CD4-positive, alpha-beta T cell treated with Interleukin-17A for 1 hour (primary cell): ENCODE data around the gene DCN.

Source experiments
- DNase-seq: peaks from one replicate; pipeline ENCODE4 v3.0.0-alpha.2; 2020

The DCN gene

DNA sequence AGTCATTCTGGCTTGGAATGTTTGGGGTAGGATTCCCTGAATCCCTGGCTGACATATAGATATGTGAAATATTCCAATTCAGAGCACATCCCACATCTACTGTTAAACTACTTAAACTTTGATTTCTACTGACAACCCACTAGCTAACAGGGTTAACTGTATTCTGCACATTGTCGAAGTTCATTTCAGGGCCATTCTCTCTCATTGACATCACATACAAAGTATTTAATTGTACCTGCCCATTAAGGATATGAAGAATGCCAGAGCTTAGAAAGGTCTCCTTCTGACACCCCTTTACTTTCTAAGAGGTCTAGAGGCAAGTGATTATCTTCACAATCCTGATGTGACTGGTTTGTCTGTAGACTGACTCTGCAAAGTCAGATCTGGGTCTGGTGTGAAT, 2.8 kb upstream of the DCN start:
- DNase-seq = no peak

DNA sequence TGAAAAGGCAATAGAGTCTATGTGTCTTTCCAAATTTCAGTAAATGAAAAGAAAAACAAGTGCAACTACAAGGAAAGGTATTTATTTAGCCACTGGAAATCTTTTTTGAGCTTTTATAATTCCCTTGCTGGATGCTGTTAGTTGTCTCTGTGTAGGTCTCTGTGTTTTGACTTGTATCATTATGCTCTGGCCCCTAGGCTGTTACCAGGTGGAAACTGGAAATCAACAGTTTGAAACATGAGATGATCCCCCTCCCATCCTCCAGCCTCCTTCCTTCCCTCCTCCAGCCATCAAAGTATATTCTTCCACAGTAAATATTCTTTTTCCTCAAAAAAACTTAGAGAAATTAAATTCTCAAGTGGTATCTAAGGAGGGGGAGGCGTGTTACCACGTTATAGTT, 934 bp upstream of the DCN start:
- DNase-seq = no peak

DNA sequence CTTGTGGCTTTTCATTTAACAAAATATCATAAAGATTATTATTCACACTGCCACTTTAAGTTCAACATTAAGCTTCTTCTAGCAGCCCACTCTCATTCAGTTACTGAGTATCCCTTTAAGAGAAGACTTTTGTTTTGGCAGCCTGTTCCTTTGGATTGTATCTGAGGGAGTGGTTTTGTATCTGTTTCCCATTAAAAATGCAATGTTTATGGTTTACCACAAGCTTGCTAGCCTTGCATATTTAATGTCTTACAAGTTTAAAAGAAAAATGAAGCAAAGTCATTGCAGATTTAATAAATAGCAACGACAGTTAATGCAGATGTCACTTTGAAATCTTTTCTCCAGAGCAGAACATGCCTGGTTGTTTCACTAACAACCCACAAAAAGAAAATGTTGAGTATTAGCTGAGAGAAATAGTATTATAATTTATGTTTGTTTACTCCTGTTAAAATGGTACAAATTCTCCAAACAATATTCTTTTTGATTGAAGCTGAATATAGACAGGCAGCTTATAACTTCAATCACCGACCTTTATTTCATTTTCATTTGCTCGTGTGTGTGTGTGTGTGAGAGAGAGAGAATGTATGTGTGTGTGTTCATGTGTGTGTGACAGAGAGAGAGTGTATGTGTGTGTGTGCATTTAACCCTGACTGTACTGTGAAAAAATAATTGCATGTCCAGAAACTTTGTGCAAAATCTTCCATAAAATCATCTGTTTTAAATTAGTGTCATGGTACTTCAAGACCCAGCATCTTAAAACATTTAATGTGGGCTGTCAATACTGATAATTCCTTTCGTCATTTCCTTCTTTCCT, 1.8 kb downstream of the DCN start:
- DNase-seq = no peak

DNA sequence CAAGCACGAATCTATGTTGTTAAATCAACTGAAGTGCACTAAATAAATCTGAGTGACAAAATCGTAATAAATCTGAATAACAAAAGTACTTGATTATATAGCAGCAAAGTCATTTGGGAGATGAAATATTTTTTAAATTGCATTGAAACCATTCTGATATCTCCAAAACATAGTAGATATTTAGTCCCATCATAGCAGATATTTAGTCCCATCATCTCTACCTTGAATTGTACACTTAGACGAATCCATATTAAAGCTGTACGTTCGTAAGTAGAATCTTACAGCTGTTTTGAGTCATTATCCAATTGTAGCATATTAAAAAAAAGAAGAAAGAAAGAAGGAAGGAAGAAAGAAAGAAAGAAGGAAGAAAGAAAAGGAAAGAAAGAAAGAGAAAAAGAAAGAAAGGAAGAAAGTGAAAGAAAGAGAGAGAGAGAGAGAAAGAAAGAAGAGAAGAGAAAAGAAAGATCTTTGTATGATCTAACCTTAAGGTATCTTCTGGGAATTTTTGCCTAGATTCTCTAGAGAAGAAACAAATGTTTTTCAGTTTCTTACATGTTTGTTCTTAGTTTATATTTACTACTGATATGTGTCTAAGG, 2.6 kb downstream of the DCN start:
- no peak for DNase-seq

DNA sequence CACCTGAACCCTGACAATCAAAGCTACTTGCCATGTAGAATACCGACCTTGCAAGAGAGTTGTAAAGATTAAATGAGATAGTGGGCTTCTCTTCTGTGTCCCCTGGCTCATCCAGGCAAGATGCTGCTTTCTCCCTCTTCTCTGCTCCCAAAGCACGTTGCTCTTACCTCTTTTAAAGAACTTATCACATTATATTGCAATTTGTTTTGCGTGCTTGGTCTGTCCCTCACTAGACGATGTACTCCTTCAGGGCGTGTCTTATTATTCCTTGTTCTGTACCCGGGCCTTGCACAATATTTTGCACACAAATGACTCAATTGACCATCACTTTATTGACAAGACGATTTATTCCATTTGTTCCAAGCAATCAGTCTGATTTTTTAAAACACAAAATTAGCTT, 3.3 kb downstream of the DCN start:
- no peak for DNase-seq

DNA sequence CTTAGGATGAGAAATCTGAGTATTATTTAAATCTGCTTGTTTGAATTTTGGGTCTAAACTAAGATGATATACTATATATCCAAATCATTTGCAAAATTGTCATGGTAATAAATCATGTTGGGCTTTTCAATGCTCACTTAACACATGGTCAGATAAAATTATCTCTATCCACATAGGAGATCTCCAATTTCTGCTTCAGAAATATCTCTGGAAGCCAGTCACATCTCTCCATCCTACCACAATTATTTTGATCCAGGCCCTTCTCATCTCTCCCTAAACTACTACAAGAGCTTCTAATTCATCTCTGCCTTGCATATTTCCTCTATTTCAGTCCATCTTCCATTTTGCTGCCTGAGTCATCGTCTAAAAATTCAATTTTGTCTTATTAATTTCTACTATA, 3.8 kb downstream of the DCN start:
- no peak for DNase-seq

DNA sequence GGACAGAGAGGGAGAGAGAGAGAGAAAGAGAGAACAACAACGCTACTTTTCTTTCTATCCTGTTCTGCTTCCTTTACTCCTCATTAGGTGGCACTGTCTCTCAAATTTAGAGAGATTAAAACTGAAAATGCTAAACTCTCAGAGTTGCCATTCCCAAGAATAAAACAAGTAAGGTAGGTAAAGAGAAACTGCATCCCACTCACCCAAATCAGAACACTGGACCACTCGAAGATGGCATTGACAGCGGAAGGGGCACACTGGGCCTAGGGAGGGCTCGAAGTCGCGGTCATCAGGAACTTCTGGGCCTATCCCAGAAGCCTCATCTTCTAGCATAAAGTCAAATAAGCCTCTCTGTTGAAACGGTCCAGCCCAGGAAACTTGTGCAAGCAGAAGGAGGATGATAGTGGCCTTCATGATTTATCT, 4.5 kb downstream of the DCN start:
- DNase-seq = no peak

DNA sequence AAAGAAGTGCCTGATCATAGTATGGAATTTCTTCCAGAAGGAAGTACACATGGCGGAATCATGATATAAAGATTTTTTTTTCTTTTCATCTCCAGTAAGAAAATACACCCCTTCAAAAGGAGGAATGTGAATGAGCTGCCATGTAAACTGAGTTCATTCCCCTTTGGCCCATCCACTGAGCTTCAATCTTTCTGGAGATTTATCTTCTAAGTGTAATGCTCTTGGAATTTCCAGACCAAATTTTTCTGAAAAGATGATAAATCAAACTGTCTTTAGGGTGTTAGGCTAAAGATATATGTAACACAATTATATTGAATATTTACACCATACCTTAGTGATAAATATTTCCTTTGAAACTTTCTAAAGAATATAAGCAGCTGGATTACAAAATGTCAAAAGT, 5.2 kb downstream of the DCN start:
- DNase-seq = no peak

DNA sequence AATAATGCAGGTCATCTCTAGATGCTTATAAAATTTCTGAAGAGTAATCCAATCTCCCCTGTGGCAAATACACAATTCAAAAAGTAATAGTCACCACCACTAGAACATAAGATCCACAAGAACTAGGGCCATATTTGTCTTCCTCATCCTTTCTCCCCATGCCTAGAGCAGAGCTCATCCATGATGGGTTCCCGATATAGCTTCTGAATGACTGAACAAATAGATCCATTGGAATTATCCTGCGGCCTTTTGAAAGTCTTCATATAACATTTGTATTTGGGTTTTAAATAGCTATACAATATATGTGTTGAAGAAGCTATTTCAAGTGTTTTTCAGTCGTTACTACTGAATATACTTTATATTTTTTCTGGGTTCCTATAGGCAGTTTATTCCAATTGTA, 5.7 kb downstream of the DCN start:
- DNase-seq = no peak

DNA sequence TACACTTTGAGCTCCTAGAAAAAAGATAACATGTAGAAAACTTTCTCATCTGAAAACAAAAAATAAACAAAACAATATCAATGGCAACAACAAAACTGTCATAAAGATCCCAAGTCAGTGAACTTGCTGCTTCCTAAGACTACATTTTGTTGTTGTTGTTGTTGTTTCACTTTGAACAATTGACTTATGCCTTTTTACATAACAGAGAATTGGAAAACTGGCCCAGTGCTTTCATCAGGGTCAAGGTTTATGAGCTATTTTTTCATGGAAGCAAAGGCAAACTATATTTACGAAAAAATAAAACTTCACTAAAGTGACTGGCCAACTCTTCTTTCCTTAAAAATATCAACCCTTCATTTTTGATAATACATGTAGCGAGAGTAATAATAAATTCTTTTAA, 6.3 kb downstream of the DCN start:
- no peak for DNase-seq

DNA sequence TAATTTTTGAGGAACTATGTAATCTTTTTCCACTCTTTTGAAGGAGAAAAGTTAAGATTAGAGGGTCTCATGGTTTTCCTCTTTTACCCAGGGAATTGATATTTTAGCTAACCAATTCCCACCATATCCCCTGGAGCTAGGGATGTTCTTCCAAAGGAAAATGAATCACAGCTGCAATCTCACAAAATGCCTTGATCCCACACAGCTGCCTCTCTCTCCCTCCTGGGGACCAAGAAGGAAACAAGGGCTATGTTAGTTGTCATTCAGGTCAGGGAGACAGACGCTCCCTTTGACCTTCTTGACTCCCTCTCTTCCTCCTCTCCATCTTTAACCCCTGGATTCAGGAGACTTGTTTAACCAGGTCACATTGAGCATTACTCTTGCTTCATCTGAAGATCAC, 9.5 kb downstream of the DCN start:
- DNase-seq = no peak

DNA sequence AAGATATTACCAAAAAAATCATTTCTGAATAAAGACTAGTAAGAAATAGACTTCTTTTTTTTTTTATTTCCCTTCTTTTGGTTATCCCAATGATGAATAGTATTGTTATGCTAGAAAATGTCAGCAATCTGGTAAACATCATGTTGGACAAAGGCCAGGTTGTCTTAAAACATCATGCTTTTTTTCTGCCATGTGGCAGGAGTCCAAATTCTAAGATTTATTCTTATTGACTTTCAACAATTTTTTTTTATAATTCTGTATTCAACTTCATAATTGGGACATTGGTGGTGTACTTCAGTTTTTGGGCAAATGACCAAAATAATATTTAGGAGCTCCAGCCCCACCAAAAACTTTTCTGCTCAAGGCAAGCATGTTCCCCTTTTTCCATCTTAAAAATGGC, 10.5 kb downstream of the DCN start:
- DNase-seq = no peak

DNA sequence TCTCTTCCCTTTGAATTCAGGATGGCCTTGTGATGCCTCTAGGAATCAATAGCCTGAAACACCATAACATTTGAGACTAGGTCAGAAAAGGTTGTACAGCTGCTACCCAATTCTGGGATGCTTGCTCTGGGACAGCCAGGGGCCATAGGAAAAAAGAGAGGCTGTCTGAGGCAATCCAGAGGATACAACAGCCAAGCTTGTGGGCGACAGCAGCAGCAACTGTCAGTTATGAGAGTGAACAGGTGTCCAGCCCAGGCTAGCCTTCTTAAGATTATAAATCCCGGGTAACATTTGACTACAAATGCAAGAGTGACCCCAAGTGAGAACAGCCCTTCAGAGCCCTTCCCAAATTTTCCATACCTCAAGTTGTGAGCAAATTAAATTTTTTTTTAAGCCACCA, 11.1 kb downstream of the DCN start:
- DNase-seq = no peak

DNA sequence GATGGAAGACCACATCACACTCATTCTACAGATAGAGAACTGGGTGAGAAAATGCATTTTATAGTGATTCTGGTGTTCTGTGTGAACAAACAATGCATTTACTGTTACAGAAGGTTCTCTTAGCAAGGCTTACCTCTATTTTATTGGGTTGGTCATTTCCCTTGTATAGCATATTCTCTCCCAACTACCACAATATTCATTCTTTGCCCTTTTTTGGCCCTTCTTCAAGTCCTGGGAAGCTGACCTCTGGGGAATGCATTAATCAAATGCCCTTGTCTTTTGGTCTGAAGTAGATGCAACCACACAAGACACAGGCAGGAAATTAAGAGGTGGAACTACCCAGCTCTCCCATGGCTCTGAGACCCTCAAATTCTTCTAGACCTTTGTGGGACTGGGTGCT, 19.5 kb downstream of the DCN start:
- no peak for DNase-seq

DNA sequence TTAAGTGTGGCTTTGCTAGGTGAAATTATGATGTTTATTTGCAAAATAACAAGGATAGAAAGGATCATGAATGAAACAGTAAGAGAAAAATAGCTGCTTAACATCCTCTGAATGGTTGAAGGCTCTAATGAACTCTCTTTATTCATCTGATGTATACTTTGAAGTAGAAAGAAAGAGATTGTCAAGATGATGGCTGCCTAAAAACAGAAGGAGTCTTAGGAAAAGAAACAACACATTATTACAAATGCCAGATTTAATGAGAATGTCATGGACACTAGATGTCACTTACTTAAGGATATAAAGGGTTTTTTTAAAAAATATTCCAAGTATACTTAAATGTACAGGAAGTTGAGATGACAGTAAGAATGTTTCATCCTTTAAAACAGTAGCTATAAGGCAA, 21.6 kb downstream of the DCN start:
- no peak for DNase-seq

DNA sequence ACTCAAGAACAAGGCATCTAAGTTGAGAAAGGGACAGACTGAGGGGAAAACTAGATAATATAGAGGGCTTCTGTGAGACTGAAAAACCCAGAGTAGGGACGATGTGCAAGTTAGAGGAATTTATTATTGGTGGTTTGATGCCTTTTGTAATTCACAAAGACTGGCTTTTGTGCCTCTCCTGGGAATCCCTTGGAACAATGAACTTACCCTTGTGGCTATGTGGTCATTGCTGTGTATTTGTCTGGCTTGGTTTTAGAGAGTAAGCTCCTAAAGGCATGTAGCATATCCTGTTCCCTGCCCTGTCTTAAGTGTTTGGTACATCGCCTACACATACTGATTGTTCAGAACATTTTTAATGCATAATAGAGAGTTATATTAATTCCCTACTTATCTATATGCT, 26.6 kb downstream of the DCN start:
- DNase-seq = no peak

DNA sequence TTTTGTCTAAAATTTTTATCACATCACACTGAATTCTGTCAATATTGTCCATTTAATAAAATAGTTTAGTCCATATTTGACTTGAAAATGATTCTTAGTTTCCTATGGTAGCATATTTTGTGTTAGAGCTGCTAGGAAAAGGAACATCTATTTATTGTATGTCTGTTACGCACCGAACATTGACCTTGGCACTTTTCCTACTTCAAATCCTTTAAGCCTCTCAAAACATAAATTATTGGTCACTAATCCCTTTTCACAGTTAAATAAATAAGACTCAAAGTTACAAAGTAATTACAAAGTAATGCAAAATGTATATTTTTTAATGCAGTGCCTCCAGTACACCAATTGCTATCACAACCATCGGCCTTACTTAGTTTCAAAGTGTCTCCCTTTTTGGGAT, 28.5 kb downstream of the DCN start:
- no peak for DNase-seq

DNA sequence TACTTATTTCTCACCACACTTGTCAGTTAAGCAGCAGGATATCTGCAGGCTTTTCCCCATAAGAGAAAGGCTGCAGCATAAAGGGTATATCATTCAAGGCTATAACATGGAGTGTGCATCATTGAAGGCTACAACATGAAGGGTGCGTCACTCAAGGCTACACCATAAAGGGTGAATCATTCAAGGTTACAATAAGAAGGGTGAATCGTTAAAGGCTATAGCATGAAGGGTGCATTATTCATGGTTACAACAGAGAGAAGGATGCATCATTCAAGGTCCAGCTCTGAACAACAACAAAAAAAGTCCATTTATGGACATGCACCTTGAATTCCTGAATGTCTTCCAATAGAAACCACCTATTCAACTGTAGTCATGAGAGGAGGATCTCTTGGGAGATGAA, 38.6 kb downstream of the DCN start:
- no peak for DNase-seq

DNA sequence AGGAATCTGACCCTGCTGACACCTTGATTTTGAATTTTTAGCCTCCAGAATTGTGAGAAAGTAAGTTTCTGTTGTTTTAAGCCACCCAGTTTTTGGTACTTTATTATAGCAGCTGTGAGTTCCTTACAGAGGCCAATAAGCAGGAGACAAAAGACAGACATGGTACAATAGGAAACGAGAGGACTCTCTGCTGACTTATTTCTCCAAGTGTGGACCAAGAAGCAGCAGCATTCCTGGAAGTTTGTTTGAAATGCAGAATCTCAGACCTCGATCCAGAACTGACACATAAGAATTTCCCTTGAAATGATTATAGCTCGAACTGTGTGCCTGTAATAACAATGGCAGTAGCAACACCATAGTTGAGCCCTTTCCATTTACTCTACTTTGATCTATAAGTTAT, 39.4 kb downstream of the DCN start:
- DNase-seq = no peak

DNA sequence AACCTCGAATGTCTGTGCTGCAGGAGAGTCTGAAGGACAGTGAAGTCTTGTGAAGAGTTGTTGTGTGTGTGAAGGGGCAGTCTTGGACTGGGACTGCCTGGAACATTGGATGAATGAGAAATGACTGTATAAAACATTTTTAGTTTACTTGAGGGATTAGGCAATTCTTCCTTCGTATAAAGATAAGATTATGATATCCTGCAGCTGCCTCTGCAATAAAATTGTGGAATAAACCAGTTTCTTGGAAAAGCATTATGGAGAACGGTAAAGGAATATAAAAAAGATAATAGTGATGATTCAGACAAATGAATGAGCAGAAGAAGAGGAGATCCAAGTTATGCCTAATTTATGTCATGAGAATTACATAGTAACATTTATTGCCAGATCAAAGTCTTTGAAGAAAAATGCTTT, 40.4 kb downstream of the DCN start:
- no peak for DNase-seq

DNA sequence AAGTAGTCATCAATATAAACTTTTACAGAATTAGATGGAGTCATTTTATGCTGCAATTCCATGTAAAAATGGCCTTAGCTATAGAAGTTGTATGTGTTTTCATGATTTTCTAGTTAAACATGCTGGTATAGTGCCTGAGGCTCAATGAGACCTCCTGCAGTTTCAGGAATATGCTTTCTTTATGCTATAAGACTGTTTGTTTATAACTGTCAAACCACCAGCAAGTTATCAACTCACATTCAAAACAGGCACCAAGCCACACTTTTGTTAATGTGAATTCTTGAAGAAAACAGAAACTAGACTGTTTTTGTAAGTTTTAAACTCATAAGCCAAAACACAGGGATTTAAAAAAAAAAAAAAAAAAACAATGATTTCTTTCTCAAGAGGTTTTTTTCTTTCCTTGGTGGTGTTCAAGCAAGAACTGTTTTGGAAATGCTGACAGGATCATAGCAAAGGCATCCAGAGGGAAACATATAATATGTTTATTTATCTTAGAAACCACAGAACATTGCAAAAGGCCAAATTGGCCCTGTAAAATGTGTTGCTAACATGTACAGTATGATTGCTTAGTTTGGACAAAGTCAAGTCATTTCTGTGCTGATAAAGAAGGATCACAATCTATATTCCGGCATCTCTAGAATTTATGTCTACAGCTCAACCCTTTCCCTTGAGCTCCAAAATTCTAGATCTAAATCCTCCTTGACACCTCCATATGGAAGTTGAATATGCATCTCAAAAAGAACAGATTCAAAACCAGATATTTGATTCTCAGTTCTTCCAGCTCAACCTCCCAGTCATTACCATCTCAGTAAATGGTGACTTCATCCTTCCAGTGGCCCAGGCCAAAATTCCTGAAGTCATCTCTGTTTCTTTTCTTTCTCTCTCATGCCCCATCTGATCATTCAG, 42.3 kb downstream of the DCN start:
- DNase-seq = no peak

DNA sequence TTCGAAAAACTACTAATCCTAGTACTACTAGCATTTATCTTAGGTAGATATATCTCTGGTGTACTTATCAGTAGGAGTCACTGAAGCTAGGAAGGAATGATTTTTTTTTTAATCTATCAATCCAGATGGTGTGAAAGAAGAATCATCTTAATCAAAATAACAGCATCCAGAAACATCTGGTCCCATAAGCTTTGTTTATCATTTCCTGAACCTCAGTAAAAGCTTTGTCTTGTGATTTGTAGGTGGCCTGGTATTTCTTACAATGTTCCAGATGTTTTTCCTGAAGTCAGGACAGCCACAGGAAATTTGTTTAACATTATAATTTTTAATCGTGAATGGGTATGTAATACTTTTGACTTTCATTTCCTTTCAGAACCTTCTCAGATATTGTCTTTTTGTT, 43.3 kb downstream of the DCN start:
- no peak for DNase-seq

DNA sequence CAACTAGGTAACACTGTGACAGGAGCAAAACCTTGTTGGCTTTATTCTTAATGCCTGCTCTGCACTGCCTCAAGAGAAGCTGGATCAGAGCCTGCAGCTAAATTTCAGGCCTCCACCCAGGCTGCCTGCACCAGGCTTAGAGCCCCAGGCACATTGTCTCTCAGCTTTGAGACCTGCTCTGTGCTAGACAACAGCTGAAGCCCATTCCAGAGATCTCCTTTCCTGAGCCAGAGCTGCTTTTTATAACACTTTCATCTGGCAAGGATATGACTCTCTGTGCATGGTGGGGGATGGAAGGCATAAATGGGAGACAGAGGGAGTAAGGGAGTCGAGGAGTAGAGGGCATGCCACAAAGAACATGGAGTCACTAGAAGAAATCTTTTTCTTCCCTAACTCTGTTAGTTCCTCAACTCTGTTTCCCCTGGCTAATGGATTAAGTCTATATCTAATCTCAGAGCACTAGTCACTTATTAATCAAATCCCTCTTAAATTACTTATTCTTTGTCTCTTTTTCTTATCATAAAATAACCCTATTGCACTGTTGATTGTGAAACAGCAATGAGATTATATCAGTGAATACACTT, 44.2 kb downstream of the DCN start:
- no peak for DNase-seq

DNA sequence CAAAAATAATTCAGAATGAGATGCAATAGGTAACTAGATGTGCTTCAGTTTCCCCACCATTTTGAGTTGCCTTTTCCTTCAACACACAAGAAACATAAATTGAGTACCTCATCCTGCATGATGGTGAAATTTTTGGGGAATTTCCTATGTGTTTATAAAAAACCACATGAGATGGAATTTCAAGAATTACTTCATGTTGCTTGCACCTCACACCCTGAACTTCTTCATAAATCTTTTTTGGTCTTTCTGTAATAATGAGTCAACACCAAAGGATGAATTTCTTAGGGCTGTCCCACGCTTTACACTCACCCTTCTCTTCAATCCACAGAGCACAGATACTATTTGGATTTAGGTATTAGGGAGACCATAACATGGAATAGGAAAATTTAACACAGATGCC, 48.7 kb downstream of the DCN start:
- no peak for DNase-seq
